HG03103 (cell line): Measurements from ENCODE around the gene STK32B.
"Not testable (repeated sequence)": the region's sequence is repeated elsewhere in the genome, so short reads cannot be mapped to it uniquely, and the experiment has no call there.

Source experiments
- ATAC-seq: cut with Tn5 transposase; IDR thresholded peaks from one replicate; pipeline ENCODE4 v1.9.1; 2021; ENCODE audit warnings: low read depth; ENCODE audit not compliant: unreplicated experiment

STK32B gene

GRCh38 chr4:5066101-5066500, 14.8 kb downstream of the STK32B start:
- ATAC-seq: no peak

- ATAC-seq: not testable (repeated sequence)
Measured at GRCh38 chr4:5066968-5067367, 15.7 kb downstream of the STK32B start.

- ATAC-seq: no peak
Measured at GRCh38 chr4:5067908-5068307, 16.6 kb downstream of the STK32B start.

GRCh38 chr4:5069901-5070300, 18.6 kb downstream of the STK32B start:
- no peak for ATAC-seq

GRCh38 chr4:5072948-5073347, 21.7 kb downstream of the STK32B start:
- no peak for ATAC-seq

- no peak for ATAC-seq
Measured at GRCh38 chr4:5078009-5078408, 26.7 kb downstream of the STK32B start.

- ATAC-seq: no peak
Measured at GRCh38 chr4:5079581-5079980, 28.3 kb downstream of the STK32B start.

GRCh38 chr4:5081441-5081999, 30.2 kb downstream of the STK32B start:
- ATAC-seq: no peak

- no peak for ATAC-seq
Measured at GRCh38 chr4:5082376-5082775, 31.1 kb downstream of the STK32B start.

GRCh38 chr4:5084911-5085475, 33.7 kb downstream of the STK32B start:
- no peak for ATAC-seq

- ATAC-seq: no peak
Measured at GRCh38 chr4:5086535-5086934, 35.3 kb downstream of the STK32B start.

- ATAC-seq: no peak
Measured at GRCh38 chr4:5096261-5096660, 45.0 kb downstream of the STK32B start.

GRCh38 chr4:5098176-5098575, 46.9 kb downstream of the STK32B start:
- no peak for ATAC-seq

GRCh38 chr4:5100336-5100735, 49.1 kb downstream of the STK32B start:
- ATAC-seq: no peak

- no peak for ATAC-seq
Measured at GRCh38 chr4:5100986-5101385, 49.7 kb downstream of the STK32B start.

- no peak for ATAC-seq
Measured at GRCh38 chr4:5101571-5101970, 50.3 kb downstream of the STK32B start.

- no peak for ATAC-seq
Measured at GRCh38 chr4:5110901-5111300, 59.6 kb downstream of the STK32B start.

GRCh38 chr4:5112333-5113095, 61.2 kb downstream of the STK32B start:
- ATAC-seq: no peak

GRCh38 chr4:5114950-5115349, 63.7 kb downstream of the STK32B start:
- no peak for ATAC-seq

- no peak for ATAC-seq
Measured at GRCh38 chr4:5118091-5118786, 67.0 kb downstream of the STK32B start.

- ATAC-seq: no peak
Measured at GRCh38 chr4:5118994-5119835, 67.9 kb downstream of the STK32B start.
